ENCODE measurements around the gene BHLHE23.

DNA sequence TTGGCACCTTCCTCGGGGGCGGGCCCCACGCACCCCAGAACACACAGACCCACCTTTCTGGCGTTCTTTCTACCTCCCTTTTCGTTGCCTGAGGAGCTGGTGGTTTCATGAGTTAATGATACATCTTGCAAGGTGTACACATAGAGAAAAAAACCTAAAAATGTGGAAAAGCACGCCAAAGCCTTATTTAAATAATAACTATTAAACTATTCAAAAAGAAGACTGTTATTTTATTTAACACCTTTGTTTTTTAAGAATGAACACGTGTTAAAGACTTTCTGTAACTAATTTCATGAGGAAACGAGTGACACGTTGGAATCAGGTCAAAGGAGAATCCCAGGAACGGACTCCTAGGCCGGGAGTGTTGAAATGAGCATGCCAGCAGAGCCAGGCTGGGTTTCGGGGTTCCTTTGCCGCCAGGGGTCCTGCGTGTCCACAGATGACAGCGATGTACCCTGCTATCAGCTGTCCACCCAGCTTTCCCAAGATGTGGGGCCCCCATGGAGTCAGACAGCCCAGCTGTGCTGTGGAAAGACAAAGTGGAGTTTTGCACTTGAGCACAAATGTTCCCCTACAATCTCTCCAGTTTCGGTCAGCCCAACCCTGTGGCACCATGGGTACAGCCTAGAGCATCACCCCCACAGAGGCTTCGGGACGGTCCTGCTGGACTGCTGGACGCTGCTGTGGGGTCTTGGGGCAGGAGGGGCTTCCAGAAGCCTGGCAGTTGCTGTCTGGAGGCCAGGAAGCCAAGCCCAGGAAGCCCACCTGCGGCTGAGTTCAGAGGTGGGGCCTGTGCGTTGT, 38.2 kb downstream of the BHLHE23 start:
- no peak for TF ChIP-seq POLR2A (IDR thresholded peaks at IDR 0.05)
- TF ChIP-seq CTCF (IDR thresholded peaks at IDR 0.05): no peak
- TF ChIP-seq POLR2AphosphoS5 (IDR thresholded peaks at IDR 0.05; ENCODE audit: insufficient read depth in 1 of 2, low read depth in 1 of 2): no peak

All from vagina (tissue), 2 donors.